Fibroblast of lung (primary cell): ENCODE measurements around the gene AFAP1. TPM values are rescaled to one million over a fixed set of nuclear protein-coding genes. Genes with fewer than 3 reads are reported as not detected.

Experiments
- DNase-seq, 2 donors: peaks; one replicate each; pipeline versions ENCODE4 v3.0.0 to v3.0.0-alpha.2; 2010; ENCODE audit warnings: low read depth in 2 of 2
- H2AFZ ChIP-seq: 2 replicates; pipeline ENCODE4 v1.5.1; 2012; ENCODE audit warnings: low read length, control low read depth, inconsistent platforms
- H3K27ac ChIP-seq: 2 replicates; pipeline ENCODE4 v1.5.1; 2011; ENCODE audit warnings: low read length, control low read depth; ENCODE audit not compliant: insufficient read depth
- H3K27me3 ChIP-seq: 2 replicates; pipeline ENCODE4 v1.5.1; 2011; ENCODE audit warnings: mild to moderate bottlenecking, low read length; ENCODE audit not compliant: control insufficient read depth, insufficient read depth
- H3K36me3 ChIP-seq: 2 replicates; pipeline ENCODE4 v1.5.1; 2011; ENCODE audit warnings: low read length; ENCODE audit not compliant: control insufficient read depth, insufficient read depth
- H3K4me1 ChIP-seq: 2 replicates; pipeline ENCODE4 v1.5.1; 2011; ENCODE audit warnings: low read length; ENCODE audit not compliant: control insufficient read depth, insufficient read depth; ENCODE audit errors: extremely low read depth
- H3K4me2 ChIP-seq: 2 replicates; pipeline ENCODE4 v1.5.1; 2011; ENCODE audit warnings: low read length, control low read depth; ENCODE audit not compliant: insufficient read depth; ENCODE audit errors: extremely low read depth
- H3K4me3 ChIP-seq, 4 experiments: fragments of 200-600 bp in 1 of 4; sonication (generic) in 1 of 4; replicated peaks in 1 of 4; 2 replicates each; pipeline ENCODE4 v1.5.1; 2011 to 2016; ENCODE audit warnings: low read length in 4 of 4, low read depth in 3 of 4, mild to moderate bottlenecking in 3 of 4, control low read depth in 2 of 4, inconsistent platforms in 1 of 4, mixed read lengths in 1 of 4; ENCODE audit not compliant: insufficient read depth in 1 of 4; ENCODE audit errors: control extremely low read depth in 1 of 4
- H3K79me2 ChIP-seq: 2 replicates; pipeline ENCODE4 v1.5.1; 2012; ENCODE audit warnings: mild to moderate bottlenecking, low read length, inconsistent platforms; ENCODE audit not compliant: control insufficient read depth, insufficient read depth
- H3K9ac ChIP-seq: 2 replicates; pipeline ENCODE4 v1.5.1; 2011; ENCODE audit warnings: mild to moderate bottlenecking, low read length, control low read depth; ENCODE audit not compliant: insufficient read depth
- H3K9me3 ChIP-seq: 2 replicates; pipeline ENCODE4 v1.5.1; 2012; ENCODE audit warnings: low read depth, low read length; ENCODE audit not compliant: control insufficient read depth, insufficient read depth
- H4K20me1 ChIP-seq: 2 replicates; pipeline ENCODE4 v1.5.1; 2011; ENCODE audit warnings: low read length; ENCODE audit not compliant: control insufficient read depth, insufficient read depth; ENCODE audit errors: extremely low read depth
- CTCF ChIP-seq, 2 donors: IDR thresholded peaks in 1 of 2; conservative IDR thresholded peaks in 1 of 2; 1 replicate in 1 of 2; 2 replicates in 1 of 2; pipeline ENCODE4 v1.5.1; 2011 to 2012; ENCODE audit warnings: low read length in 2 of 2, control low read depth in 1 of 2, inconsistent platforms in 1 of 2, low read depth in 1 of 2, mild to moderate bottlenecking in 1 of 2
- EZH2 ChIP-seq: IDR thresholded peaks from 2 replicates; pipeline ENCODE4 v1.5.1; 2012; ENCODE audit warnings: low read length, control low read depth, mild to moderate bottlenecking; ENCODE audit errors: missing control alignments
- polyA plus RNA-seq, 2 donors: library from polyadenylated mRNA; depleted of rRNA in 1 of 2; stranded (reverse) in 1 of 2; unstranded in 1 of 2; fragments of >200 nt; gene quantifications; 2 replicates each; pipeline ENCODE4 v1.2.1, GENCODE V29; 2011 to 2012; ENCODE audit warnings: missing spikeins in 1 of 2
- total RNA-seq: library from RNA; depleted of rRNA; stranded (reverse); fragments of >200 nt; gene quantifications from 2 replicates; pipeline ENCODE4 v1.2.1, GENCODE V29; 2014

AFAP1 gene
- total and polyA plus RNA-seq, 2 donors (not counting 1 experiment from before 2014, with no cell fraction given): 21.8 to 30.1 TPM

- H3K27me3 ChIP-seq: no peaks in the 10 kb centered on the region
- no peak for DNase-seq
- H2AFZ ChIP-seq: no peak overlapping the region
- no peak overlapping the region for H3K4me2 ChIP-seq
- TF ChIP-seq CTCF (conservative IDR thresholded peaks at IDR 0.05 in 1 of 2, IDR thresholded peaks at IDR 0.05 in 1 of 2; ENCODE audit: low read depth in 1 of 2, low read length in 2 of 2) (no peak), EZH2 (no peak)
- H3K36me3 ChIP-seq: no peaks in the 10 kb centered on the region
- H3K4me3 ChIP-seq: no peak overlapping the region
- no peaks in the 10 kb centered on the region for H3K4me1 ChIP-seq
- H3K9me3 ChIP-seq: no peaks in the 10 kb centered on the region
- no peak overlapping the region for H3K27ac ChIP-seq
- no peaks in the 10 kb centered on the region for H3K79me2 ChIP-seq
- H4K20me1 ChIP-seq: no peaks in the 10 kb centered on the region
- no peak overlapping the region for H3K9ac ChIP-seq
These were observed 189.1 kb downstream of the AFAP1 start for GRCh38 chr4:7750523-7750922.

GRCh38 chr4:7747566-7747965, 192.1 kb downstream of the AFAP1 start:
- Histone ChIP-seq H3K9ac (no peak overlapping the region), H3K27me3 (no peaks in the 10 kb centered on the region), H3K4me1 (no peaks in the 10 kb centered on the region), H3K9me3 (no peaks in the 10 kb centered on the region), H3K4me3 (no peak overlapping the region), H2AFZ (no peak overlapping the region), H3K79me2 (no peaks in the 10 kb centered on the region), H3K4me2 (no peak overlapping the region), H3K27ac (no peak overlapping the region), H3K36me3 (no peaks in the 10 kb centered on the region), H4K20me1 (no peaks in the 10 kb centered on the region)
- DNase-seq: no peak
- no peak for TF ChIP-seq CTCF (conservative IDR thresholded peaks at IDR 0.05 in 1 of 2, IDR thresholded peaks at IDR 0.05 in 1 of 2; ENCODE audit: low read depth in 1 of 2, low read length in 2 of 2)
- no peak for TF ChIP-seq EZH2

GRCh38 chr4:7747062-7747385, 192.6 kb downstream of the AFAP1 start:
- Histone ChIP-seq H3K36me3 (no peaks in the 10 kb centered on the region), H3K4me3 (no peak overlapping the region), H3K27me3 (no peaks in the 10 kb centered on the region), H3K4me2 (no peak overlapping the region), H2AFZ (no peak overlapping the region), H3K9ac (no peak overlapping the region), H3K27ac (no peak overlapping the region), H3K9me3 (no peaks in the 10 kb centered on the region), H3K4me1 (no peaks in the 10 kb centered on the region), H4K20me1 (no peaks in the 10 kb centered on the region), H3K79me2 (no peaks in the 10 kb centered on the region)
- no peak for DNase-seq
- no peak for TF ChIP-seq CTCF (conservative IDR thresholded peaks at IDR 0.05 in 1 of 2, IDR thresholded peaks at IDR 0.05 in 1 of 2; ENCODE audit: low read depth in 1 of 2, low read length in 2 of 2)
- no peak for TF ChIP-seq EZH2
